ENCODE measurements around the gene RERE.

Gene RERE

DNA sequence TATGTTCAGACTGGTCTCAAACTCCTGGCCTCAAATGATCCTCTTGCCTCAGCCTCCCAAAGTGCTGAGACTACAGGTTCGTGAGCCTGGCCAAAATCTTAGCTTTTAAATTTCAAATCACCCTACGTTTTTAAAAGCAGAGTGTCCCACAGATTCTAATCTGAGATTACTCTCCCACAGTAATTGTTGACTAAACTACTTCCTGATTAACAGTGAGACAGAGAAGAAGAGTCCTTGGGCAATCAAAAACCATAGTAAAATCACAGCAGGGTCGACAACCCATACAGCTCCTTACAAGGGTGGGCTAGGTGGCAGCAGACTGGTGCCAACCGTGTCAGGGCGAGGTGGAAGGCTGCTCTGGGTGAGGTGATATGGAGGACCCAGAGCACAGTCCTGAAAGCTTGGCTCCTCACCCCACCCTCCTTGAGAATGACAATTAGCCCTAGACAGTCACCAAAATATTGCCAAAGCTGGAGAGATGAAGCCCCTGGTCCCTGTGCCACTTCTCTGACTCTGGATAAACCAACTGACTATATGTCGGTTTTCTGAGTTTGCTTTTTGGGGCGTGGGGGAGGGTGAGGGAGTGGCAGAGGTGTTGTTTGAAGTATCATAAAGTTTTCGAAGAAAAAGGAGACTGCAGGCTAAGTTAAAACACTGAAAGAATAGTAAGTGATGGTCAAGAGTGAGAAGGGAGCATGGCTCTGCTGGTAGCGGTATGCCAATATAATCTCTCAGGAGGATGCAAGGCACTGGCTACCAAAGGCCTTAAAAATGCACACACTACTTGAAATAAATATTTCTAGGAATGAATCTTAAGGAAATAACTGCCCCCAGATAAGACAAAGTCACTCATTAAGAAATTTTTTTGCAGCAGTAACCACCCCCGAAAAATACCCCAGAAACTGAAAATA, 412.7 kb downstream of the RERE start:
- no peak for DNase-seq (ENCODE audit: low read depth)

- DNase-seq (ENCODE audit: low read depth) = no peak
These were observed 415.2 kb downstream of the RERE start for GRCh38 chr1:8402109-8402710.

DNA sequence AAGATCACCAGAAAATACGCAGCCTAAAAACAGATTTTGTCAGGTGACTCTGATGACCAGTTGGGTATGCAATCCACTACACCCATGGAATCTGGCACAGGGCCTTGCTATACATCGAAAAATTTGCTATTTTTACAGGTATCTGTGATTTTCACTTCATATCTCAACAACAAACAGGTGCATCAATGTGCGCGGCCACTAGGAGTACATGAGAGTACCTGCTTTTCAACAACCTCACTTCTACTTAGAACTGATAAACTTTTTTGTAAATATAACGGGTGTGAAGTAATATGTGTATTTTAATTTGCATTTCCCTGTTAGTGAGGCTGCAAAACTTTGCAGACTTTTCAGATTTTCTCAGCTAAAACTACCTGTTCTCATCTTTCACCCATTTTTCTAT, 418.8 kb downstream of the RERE start:
- no peak for DNase-seq (ENCODE audit: low read depth)

DNA sequence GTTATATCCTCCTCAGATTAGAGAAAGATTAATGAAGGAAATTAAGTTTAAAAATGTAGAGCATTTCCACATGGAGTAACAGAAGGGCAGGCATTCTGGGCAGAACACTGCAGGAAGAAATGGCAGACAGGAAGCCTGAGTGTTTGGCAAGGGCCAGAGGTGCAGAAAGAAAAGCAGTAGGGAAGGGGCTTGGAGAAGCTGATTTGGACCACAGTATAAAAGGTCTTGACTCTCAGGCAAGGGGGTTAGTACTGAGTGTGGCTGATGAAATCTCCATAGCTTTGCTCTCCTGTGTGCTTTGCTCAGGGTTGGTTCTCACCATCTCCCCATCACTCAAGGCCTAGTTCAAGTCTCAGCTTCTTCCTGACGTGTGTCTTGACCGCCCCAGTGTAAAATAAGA, 419.4 kb downstream of the RERE start:
- no peak for DNase-seq (ENCODE audit: low read depth)

- no peak for DNase-seq (ENCODE audit: low read depth)
These were observed 419.9 kb downstream of the RERE start for GRCh38 chr1:8397511-8397910.

- no peak for DNase-seq (ENCODE audit: low read depth)
These were observed 420.5 kb downstream of the RERE start for GRCh38 chr1:8396786-8397406.

DNA sequence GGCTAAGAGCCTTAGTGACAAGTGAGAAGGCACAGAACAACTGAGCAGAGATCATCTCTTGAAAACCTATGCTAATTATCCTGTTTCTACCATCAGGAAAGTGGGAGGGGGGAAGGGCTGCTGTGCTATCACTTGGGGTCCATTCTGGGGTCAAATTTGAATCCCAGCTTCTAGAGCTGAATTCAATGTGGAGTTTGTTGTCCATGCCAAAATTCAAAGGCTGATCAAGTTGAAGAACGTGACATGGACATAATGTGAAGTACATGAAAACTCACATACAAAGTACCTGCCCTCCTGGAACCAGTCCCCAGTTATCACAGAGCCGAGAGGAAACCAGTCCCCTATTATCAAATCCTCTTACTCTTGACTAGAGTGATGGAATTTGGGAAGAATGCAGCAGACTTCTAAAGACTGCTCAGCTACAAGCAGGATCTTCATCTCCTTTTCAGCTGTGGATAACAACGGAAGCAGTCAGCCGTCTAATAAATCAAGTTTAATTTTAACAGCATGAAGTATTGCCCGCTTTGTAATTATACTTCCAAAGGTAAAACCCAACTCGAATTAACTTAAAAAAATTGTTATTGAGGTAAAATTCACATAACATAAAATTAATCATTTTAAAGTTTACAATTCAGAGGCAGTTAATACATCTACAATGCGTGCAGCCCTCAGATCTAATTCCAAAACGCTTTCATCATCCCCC, 421.2 kb downstream of the RERE start:
- DNase-seq (ENCODE audit: low read depth) = no peak

DNA sequence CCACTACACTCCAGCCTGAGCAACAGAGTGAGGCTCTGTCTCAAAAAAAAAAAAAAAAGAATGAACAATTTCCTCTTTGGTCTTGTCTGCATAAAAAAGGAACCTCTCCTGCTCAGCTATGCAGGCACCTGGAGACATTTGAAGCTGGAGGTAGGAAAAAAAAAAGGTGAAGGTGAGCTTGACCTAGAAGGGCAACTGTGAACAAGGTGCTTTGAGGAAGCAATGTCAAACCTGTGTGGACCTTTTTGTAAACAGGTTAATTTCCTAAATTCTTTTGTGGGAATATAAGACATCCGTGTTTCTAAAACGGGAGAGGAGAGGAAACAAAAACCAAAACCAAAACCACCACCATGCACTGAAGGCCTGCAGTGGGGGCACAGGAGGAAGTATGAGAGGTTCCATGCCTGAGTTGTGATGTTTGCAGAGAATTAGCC, 422.0 kb downstream of the RERE start:
- DNase-seq (ENCODE audit: low read depth) = no peak

DNA sequence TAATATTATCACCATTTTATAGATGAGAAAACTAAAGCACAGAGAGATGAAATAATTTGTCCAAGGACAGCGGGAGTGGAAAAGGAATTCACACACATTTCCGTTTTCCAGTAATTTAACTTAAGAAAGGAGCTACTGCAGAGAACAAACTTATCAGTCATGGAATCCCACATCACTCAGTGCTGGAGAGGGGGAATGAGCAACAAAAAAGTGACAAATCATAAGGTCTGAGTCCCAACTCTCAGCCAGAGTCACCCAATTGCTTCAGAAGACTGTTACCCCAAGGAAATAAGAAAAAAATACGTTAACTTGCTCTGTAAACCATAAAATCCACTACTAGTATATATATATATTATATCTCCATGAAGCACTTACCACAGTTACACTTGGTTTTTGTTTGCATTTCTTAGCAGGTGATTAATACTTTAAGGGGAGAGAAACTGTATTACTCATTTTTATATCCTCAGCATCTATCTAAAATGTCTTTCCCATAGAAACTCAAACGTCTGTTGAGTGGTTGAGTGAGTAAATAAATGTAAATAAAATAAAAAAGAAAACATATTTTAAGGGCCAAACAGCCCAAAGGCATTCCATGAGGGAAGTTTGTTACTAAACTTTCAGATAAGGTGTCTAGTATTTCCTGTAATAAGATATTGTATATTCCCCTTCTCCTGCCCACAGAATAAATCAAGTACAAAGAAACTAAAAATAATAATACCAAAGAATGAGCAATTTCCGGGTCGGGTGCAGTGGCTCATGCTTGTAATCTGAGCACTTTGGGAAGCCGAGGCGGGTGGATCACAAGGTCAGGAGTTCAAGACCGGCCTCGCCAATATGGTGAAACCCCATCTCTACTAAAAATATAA, 422.8 kb downstream of the RERE start:
- no peak for DNase-seq (ENCODE audit: low read depth)

- no peak for DNase-seq (ENCODE audit: low read depth)
These were observed 424.9 kb downstream of the RERE start for GRCh38 chr1:8392522-8392921.

- DNase-seq (ENCODE audit: low read depth) = no peak
These were observed 426.7 kb downstream of the RERE start for GRCh38 chr1:8390707-8391106.

- no peak for DNase-seq (ENCODE audit: low read depth)
These were observed 427.4 kb downstream of the RERE start for GRCh38 chr1:8389958-8390535.

- DNase-seq (ENCODE audit: low read depth) = no peak
These were observed 428.5 kb downstream of the RERE start for GRCh38 chr1:8388732-8389562.

DNA sequence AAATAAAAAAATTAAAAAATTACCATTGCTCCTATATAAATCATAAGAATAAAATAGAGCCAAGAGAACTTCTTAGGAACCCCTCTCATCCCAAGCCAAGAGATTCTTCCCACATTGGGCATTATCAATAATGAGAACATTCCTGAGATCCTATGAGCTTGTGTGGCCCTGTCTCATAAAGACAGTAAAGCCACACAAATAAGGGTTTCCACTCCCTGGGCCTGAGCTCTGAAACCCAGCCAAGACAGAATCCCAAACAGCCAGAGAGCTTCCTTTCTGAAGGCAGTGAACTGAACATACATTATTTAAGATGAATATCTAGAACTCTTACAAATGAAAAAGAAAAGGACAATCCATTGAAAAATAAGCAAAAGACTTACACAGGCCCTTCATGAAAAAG, 431.2 kb downstream of the RERE start:
- no peak for DNase-seq (ENCODE audit: low read depth)

DNA sequence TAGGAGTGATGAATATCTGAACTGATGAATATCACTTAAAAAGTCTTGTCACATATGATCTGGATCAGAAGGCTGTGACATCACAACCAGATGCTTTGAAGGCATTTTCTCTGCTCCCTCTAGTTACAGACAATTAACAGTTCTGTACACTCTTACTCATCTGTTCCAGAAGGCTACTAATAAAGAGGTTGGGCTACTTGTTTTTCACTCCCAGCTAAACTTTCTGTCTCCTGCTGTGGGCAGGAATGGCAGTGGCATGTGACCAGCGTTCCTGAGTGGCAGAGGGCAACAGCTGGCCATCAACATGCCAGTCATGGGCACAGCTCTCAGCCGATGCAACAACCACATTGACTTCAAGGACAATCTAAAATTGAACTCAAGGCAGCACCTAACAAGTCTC, 432.9 kb downstream of the RERE start:
- DNase-seq (ENCODE audit: low read depth) = no peak

DNA sequence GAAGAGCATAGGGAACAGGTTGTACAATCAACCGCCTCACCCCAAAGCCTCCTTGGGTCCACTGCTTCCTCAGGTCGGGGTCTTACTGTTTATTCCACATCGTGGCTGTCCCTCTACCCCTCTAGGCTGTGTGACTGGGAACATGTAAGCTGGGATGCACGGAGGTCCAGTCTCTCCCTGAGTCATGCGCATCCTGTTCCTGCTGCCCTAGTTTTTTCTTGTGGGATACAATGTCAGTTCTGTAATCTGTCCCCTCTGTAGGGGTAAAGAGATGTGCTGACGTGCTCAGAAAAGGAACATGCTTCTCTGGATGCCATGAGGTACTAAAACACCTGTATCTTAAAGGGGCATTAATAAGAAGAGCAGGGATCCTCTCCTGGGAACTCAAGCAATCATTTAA, 433.4 kb downstream of the RERE start:
- no peak for DNase-seq (ENCODE audit: low read depth)

DNA sequence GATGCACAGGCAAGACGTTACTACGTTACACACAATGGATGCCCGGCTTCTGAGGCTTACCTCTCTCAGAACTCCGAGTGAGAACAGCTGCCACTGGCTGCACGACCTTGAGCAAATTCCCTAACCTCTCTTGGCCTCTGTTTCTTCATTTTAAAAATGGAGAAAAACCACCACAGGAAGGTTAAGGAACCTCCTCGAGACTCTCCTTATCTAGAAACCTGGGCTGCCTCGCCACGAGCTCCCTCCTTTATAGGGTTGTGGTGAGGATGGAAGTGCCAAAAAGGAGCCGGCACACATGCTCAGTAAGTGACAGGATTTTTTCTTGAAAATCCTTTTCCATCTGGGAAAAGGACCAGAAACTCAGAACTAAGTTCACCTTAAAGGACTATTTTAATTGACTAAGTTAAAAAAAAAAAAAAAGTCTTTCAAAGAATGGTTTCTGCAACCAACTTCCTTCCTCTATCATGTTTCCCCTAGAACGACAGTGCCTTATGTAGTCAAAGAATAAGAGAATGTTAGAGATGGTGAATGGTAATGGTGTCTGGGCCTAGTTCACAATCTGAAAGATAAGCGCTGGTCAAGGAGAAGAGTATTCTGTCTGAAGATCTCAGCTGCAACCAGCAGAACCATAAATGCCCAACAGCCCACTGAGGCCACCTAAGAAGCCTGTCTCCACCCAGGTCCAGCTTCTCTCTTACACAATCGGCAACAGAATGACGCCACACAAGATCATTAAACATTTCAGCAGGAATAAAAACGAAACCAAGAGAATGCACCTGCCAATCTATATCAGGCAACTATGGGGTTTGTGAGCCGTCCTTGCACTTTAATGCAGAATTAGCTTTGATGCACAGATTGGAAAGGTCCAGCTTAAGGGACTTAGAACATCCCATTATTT, 434.6 kb downstream of the RERE start:
- no peak for DNase-seq (ENCODE audit: low read depth)

DNA sequence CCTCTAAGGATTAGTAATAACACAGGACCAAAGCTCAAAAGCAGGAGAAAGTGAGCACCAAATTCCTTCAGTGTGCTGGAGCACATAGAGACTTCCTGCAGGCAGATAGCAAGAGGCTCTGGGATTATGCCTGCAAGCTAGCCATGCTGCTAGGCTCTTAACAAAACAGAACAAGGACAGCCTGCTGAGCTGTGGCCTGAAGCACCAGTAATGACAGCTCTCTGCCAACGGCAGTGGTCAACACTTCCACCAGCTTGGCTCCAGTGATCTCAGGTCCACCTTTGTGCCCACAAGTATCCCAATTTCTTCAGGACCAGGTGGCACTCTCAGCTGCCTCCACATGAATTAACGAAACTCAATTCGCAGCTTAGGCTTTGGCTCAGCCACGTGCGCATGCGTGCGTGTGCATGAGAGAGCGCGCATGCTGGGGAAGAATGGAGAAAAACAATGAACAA, 435.4 kb downstream of the RERE start:
- no peak for DNase-seq (ENCODE audit: low read depth)

- DNase-seq (ENCODE audit: low read depth) = no peak
These were observed 435.8 kb downstream of the RERE start for GRCh38 chr1:8381618-8382017.

Measured in T follicular helper cell (primary cell).